Progenitor cell of endocrine pancreas (in vitro differentiated cells): ENCODE measurements around the gene GLTP. TPM values are rescaled to one million over a fixed set of nuclear protein-coding genes. Genes with fewer than 3 reads are reported as not detected.
"Not testable (repeated sequence)": the region's sequence is repeated elsewhere in the genome, so short reads cannot be mapped to it uniquely, and the experiment has no call there.

Experiments
- DNase-seq: peaks from one replicate; pipeline ENCODE4 v3.0.0; 2021; ENCODE audit warnings: low spot score; ENCODE audit not compliant: unreplicated experiment
- H3K27ac Mint-ChIP-seq: 2 replicates; pipeline ENCODE4 v1.8.0; 2021; ENCODE audit warnings: mild to moderate bottlenecking, moderate library complexity, mixed read lengths
- H3K27me3 Mint-ChIP-seq: 2 replicates; pipeline ENCODE4 v1.8.0; 2021; ENCODE audit warnings: mixed read lengths
- H3K36me3 Mint-ChIP-seq: 2 replicates; pipeline ENCODE4 v1.8.0; 2022; ENCODE audit warnings: mixed read lengths; ENCODE audit not compliant: insufficient read depth
- H3K4me1 Mint-ChIP-seq: 2 replicates; pipeline ENCODE4 v1.8.0; 2021; ENCODE audit warnings: low read depth, mixed read lengths
- H3K4me3 Mint-ChIP-seq: 2 replicates; pipeline ENCODE4 v1.8.0; 2021; ENCODE audit warnings: low read depth, mild to moderate bottlenecking, moderate library complexity, mixed read lengths
- H3K9me3 Mint-ChIP-seq: 2 replicates; pipeline ENCODE4 v1.8.0; 2021; ENCODE audit warnings: low read depth, mixed read lengths
- long read RNA-seq: library from polyadenylated mRNA; unstranded; transcript quantifications from one replicate; pipeline ENCODE4 v2.0.0, GENCODE V29; 2020
- total RNA-seq: library from RNA; stranded (reverse); gene quantifications from 2 replicates; pipeline ENCODE4 v1.2.1, GENCODE V29; 2021
- TF ChIP-seq, protein P1 (sequence below): fragments of 200-600 bp; sonication (generic); IDR thresholded peaks from one replicate; pipeline ENCODE4 v1.5.0; 2021; ENCODE audit warnings: antibody characterized with exemption, mild to moderate bottlenecking; ENCODE audit not compliant: unreplicated experiment

Gene GLTP
- 20.8 and 21.7 TPM in 2 replicates for total RNA-seq
- long read RNA-seq, transcript GLTP-201 (5 exons, 2,356 nt): major isoform, 9 of 10 reads
- long read RNA-seq, partial matches to known transcripts: 0 of 10 reads
- long read RNA-seq, other reads (novel, unspliced or antisense): 1 of 10 reads

DNA sequence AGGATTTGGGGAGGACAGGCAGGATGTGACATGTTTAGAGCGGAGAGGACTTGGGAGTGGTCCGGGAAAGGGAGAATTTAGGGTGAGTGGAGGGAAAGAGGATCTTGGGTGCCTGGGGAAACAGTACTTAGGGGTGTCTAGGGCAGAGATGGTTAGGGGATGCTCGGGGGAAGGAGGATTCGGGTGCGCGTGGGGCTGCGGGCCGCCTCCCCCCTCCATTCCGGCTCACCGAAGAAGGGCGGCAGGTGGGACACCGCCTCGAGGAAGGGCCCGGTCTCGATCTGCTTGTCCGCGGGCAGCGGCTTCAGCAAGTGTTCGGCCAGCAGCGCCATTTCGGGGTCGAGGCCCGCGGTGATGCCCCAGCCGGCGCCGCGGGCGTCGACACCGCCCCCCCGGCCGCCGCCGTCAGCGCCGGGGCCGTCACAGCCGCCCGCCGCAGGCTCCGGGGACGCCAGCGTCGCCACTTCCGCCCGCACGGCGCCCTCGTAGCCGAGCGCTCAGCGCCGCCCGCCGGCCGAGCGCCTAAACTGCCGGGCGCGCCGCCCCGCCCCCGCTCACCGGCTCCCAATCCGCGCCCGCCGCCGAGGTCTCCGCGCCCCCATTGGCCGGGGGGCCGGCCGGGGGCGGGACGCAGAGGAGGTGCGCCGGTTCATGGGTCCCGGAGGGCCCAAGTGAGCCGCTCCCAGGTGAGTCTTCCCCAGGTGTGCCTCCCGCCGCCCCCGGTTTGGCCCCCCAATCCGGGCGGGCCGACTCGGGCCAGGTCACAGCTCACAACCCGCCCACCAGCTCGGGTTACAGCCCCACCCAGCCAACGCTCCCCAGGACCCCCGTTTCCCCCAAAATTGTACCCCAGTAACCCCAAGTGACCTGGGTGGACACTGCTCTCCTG, at the start of gene GLTP:
Gene GLTP (minus strand): TSS at position 499 of the 889 bp plus-strand sequence. CDS start 167 bp downstream, at position 332.
- Mint-ChIP-seq H3K27me3 (peaks cover 8% of the 10 kb centered on the region), H3K27ac (peak within 1 kb of the TSS; percentile 93), H3K4me3 (peak within 1 kb of the TSS; percentile 95), H3K4me1 (peaks cover 24% of the 10 kb centered on the region), H3K9me3 (no peaks in the 10 kb centered on the region), H3K36me3 (no peaks in the 10 kb centered on the region)
- peak; percentile 83 for DNase-seq
- TF ChIP-seq, protein P1, sequence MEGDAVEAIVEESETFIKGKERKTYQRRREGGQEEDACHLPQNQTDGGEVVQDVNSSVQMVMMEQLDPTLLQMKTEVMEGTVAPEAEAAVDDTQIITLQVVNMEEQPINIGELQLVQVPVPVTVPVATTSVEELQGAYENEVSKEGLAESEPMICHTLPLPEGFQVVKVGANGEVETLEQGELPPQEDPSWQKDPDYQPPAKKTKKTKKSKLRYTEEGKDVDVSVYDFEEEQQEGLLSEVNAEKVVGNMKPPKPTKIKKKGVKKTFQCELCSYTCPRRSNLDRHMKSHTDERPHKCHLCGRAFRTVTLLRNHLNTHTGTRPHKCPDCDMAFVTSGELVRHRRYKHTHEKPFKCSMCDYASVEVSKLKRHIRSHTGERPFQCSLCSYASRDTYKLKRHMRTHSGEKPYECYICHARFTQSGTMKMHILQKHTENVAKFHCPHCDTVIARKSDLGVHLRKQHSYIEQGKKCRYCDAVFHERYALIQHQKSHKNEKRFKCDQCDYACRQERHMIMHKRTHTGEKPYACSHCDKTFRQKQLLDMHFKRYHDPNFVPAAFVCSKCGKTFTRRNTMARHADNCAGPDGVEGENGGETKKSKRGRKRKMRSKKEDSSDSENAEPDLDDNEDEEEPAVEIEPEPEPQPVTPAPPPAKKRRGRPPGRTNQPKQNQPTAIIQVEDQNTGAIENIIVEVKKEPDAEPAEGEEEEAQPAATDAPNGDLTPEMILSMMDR: peak; percentile 67

GRCh38 chr12:109929326-109929725, 49.0 kb upstream of the GLTP start:
- not testable (repeated sequence) for H3K4me3 Mint-ChIP-seq, DNase-seq, H3K9me3 Mint-ChIP-seq, H3K27me3 Mint-ChIP-seq, H3K27ac Mint-ChIP-seq
- Mint-ChIP-seq H3K36me3 (peaks cover 20% of the 10 kb centered on the region), H3K4me1 (peaks cover 14% of the 10 kb centered on the region)

DNA sequence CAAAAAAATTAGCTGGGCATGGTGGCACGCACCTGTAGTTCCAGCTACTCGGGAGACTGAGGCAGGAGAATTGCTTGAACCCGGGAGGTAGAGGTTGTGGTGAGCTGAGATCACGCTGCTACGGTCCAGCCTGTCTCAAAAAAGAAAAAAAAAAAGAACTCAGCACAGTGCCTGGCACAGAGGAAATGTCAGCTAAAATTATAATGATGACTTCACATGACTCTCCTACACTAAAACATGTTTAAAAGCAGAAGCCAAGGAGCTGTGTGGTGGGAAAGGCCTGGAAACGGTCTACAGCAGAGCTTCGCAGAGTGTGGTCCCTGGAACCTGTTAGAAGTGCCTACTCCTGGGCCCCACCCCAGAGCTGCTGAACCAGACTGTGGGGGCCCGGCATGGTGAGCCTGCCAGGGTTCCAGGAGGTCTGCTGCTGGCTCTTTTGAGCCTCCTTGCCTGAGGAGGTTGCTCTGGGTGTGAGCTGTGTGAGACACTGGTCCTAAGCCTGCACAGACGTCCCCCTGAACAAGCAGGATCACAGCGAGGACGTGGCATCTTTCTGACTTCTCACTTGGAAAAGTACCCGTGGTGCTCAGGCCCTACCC, 47.8 kb upstream of the GLTP start:
- Mint-ChIP-seq H3K4me1 (peaks cover 14% of the 10 kb centered on the region), H3K27ac (no peak overlapping the region), H3K27me3 (no peaks in the 10 kb centered on the region), H3K36me3 (peaks cover 14% of the 10 kb centered on the region), H3K9me3 (no peaks in the 10 kb centered on the region), H3K4me3 (no peak overlapping the region)
- no peak for DNase-seq
- TF ChIP-seq, protein P1: no peak

GRCh38 chr12:109927622-109928021, 47.3 kb upstream of the GLTP start:
- peaks cover 14% of the 10 kb centered on the region for H3K4me1 Mint-ChIP-seq
- H3K9me3 Mint-ChIP-seq: no peaks in the 10 kb centered on the region
- TF ChIP-seq, protein P1: peak; percentile 57
- no peak overlapping the region for H3K4me3 Mint-ChIP-seq
- no peak for DNase-seq
- no peaks in the 10 kb centered on the region for H3K27me3 Mint-ChIP-seq
- peak overlapping the region; percentile 34 for H3K27ac Mint-ChIP-seq
- peaks cover 11% of the 10 kb centered on the region for H3K36me3 Mint-ChIP-seq

DNA sequence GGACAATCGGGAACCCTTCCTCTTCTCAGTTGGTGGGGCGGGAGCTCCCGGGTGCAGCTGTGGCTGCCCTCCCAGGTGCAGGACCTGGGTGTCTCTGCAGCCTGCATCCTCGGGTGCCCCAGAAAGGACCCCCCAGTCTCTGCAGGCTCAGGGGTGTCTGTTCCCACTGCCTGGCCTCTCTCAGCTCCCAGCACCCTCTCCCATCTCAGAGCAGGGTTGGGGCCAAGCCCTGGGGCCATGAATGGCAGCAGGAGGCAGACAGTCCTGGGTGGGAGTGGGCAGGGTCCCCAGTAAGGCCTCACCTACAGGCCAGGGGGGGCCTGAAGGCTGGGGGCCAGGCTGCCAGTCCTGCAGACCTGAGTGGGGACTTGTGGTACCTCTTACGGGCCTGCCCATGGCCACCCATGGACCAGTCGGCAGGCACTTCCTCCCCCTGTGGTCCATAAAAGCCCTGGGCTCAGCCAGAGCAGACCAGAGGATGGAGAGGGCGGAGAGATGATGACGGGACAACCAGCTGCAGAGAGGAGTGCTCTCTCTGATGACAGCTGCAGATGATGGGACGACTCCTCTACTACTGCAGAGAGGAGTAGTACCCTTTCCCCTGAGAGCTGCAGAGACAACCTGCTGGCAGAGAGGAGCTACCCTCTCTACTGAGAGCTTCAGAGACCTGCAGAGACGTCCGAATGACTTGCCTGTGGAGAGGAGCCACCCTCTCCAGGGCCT, 46.3 kb upstream of the GLTP start:
- Mint-ChIP-seq H3K27me3 (no peaks in the 10 kb centered on the region), H3K4me1 (peaks cover 14% of the 10 kb centered on the region), H3K36me3 (peaks cover 7% of the 10 kb centered on the region), H3K9me3 (no peaks in the 10 kb centered on the region), H3K4me3 (no peak overlapping the region), H3K27ac (no peak overlapping the region)
- no peak for DNase-seq
- TF ChIP-seq, protein P1: no peak
